Panc1 (cell line): ENCODE results near the gene SRCAP. TPM values are rescaled to one million over a fixed set of nuclear protein-coding genes. Genes with fewer than 3 reads are reported as not detected.

Experiments
- ATAC-seq: fragments of 200-7000 bp; cut with Tn5 transposase; 2 replicates; pipeline ENCODE4 v1.9.1; 2020; ENCODE audit warnings: mild to moderate bottlenecking, moderate library complexity
- BruUV-seq: library from RNA; stranded (reverse); fragments of 400-500 nt; replicated peaks from 2 replicates; lab custom pipeline; 2021; lab: Mats Ljungman, UMichigan
- CTCF ChIA-PET: fragments of 300-600 bp; sonication (Branson Sonifier 250); formaldehyde crosslinking; loops from one replicate; lab custom pipeline; 2022; ENCODE audit warnings: antibody characterized with exemption; lab: Charles Lee
- POLR2A ChIA-PET: fragments of 300-600 bp; sonication (Branson Sonifier 250); formaldehyde crosslinking; loops from one replicate; lab custom pipeline; 2022; ENCODE audit warnings: antibody characterized with exemption; lab: Charles Lee
- DNase-seq: peaks from one replicate; pipeline ENCODE4 v3.0.0-alpha.2; 2010; ENCODE audit warnings: low read depth, low spot score
- H3K27ac ChIP-seq: 2 replicates; pipeline ENCODE4 v1.5.1; 2011; ENCODE audit warnings: mild to moderate bottlenecking, low read length, inconsistent platforms
- H3K27me3 ChIP-seq: fragments of 200-500 bp; sonication (Bioruptor generic); 2 replicates; pipeline ENCODE4 v1.6.0; 2014; ENCODE audit warnings: low read length, inconsistent platforms; ENCODE audit not compliant: control insufficient read depth, insufficient read depth
- H3K36me3 ChIP-seq: fragments of 200-500 bp; sonication (Bioruptor generic); 2 replicates; pipeline ENCODE4 v1.5.1; 2014; ENCODE audit warnings: inconsistent platforms, mild to moderate bottlenecking, low read length, moderate library complexity; ENCODE audit not compliant: control insufficient read depth, insufficient read depth
- H3K4me1 ChIP-seq: 2 replicates; pipeline ENCODE4 v1.5.1; 2011; ENCODE audit warnings: inconsistent platforms, mild to moderate bottlenecking, low read length, moderate library complexity; ENCODE audit not compliant: control insufficient read depth, insufficient read depth
- H3K4me3 ChIP-seq, 2 experiments: 2 replicates each; pipeline ENCODE4 v1.5.1; 2011 to 2012; ENCODE audit warnings: low read depth in 2 of 2, low read length in 2 of 2, mild to moderate bottlenecking in 2 of 2, inconsistent platforms in 1 of 2, moderate library complexity in 1 of 2
- H3K9me3 ChIP-seq: fragments of 200-500 bp; sonication (Bioruptor generic); 2 replicates; pipeline ENCODE4 v1.5.1; 2014; ENCODE audit warnings: low read depth, mild to moderate bottlenecking, inconsistent platforms, low read length, moderate library complexity; ENCODE audit not compliant: control insufficient read depth, insufficient read depth
- POLR2AphosphoS5 ChIP-seq: IDR thresholded peaks from 2 replicates; pipeline ENCODE4 v1.6.1; 2012; ENCODE audit warnings: mild to moderate bottlenecking, low read depth, low read length, moderate library complexity
- REST ChIP-seq, 2 experiments: IDR thresholded peaks; 2 replicates each; pipeline ENCODE4 v1.6.1; 2011 to 2012; ENCODE audit warnings: low read depth in 2 of 2, control low read depth in 1 of 2, low read length in 1 of 2, mild to moderate bottlenecking in 1 of 2, moderate library complexity in 1 of 2; ENCODE audit not compliant: insufficient read depth in 1 of 2
- SIN3A ChIP-seq: IDR thresholded peaks from 2 replicates; pipeline ENCODE4 v1.6.1; 2012; ENCODE audit warnings: low read depth, mild to moderate bottlenecking, low read length, moderate library complexity, borderline replicate concordance; ENCODE audit not compliant: insufficient read depth
- TCF7L2 ChIP-seq: IDR thresholded peaks from 2 replicates; pipeline ENCODE4 v1.6.1; 2011; ENCODE audit warnings: mild to moderate bottlenecking, low read depth, low read length, inconsistent platforms
- in situ Hi-C: cut with HindIII; loops from 2 replicates; pipeline ENCODE4 v1.10.0; 2016; ENCODE audit warnings: low sequenced_read_pairs, low pct_unique_long_range_greater_than_20kb
- intact Hi-C: fragments of 100-400 bp; cut with micrococcal nuclease; formaldehyde crosslinking; loops from one replicate; pipeline ENCODE4 v1.10.0; 2022; ENCODE audit not compliant: unreplicated experiment
- total RNA-seq: library from RNA; stranded (reverse); gene quantifications from one replicate; pipeline ENCODE4 v1.2.1, GENCODE V29; 2021; ENCODE audit not compliant: unreplicated experiment
- TF ChIP-seq, protein P1 (sequence below): fragments of 450-650 bp; IDR thresholded peaks from 2 replicates; pipeline ENCODE4 v1.5.1; 2017; ENCODE audit warnings: mild to moderate bottlenecking

SRCAP gene
- total RNA-seq, 1 experiment from 2014 or later, result 73.6 TPM

- DNase-seq (no peak), ATAC-seq (peak; percentile 0; the same call in 1 of the 2 replicates)
- Histone ChIP-seq H3K36me3 (peaks cover 20% of the 10 kb centered on the region), H3K4me1 (peaks cover 29% of the 10 kb centered on the region), H3K9me3 (no peaks in the 10 kb centered on the region), H3K4me3 (peak overlapping the region; percentile 51 to 77), H3K27me3 (no peaks in the 10 kb centered on the region), H3K27ac (peak overlapping the region; percentile 95)
- ChIA-PET CTCF (no interaction called here), POLR2A (interaction anchor here (0.5 to 0.7 kb wide), 2 partner anchors 42 to 388 kb away, joined by 3 to 14 read pairs; partner anchors contain the start of gene SRCAP)
- TSS peak; percentile 82 for BruUV-seq
- intact Hi-C loops (no loop called here), in situ Hi-C loops (no loop called here)
- no peak for TF ChIP-seq SIN3A
- TF ChIP-seq, protein P1, sequence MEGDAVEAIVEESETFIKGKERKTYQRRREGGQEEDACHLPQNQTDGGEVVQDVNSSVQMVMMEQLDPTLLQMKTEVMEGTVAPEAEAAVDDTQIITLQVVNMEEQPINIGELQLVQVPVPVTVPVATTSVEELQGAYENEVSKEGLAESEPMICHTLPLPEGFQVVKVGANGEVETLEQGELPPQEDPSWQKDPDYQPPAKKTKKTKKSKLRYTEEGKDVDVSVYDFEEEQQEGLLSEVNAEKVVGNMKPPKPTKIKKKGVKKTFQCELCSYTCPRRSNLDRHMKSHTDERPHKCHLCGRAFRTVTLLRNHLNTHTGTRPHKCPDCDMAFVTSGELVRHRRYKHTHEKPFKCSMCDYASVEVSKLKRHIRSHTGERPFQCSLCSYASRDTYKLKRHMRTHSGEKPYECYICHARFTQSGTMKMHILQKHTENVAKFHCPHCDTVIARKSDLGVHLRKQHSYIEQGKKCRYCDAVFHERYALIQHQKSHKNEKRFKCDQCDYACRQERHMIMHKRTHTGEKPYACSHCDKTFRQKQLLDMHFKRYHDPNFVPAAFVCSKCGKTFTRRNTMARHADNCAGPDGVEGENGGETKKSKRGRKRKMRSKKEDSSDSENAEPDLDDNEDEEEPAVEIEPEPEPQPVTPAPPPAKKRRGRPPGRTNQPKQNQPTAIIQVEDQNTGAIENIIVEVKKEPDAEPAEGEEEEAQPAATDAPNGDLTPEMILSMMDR, result no peak
- TF ChIP-seq TCF7L2, result no peak
- no peak; the same call in 1 of the 2 replicates for TF ChIP-seq POLR2AphosphoS5
Measured at GRCh38 chr16:30656974-30657865, 41.8 kb upstream of the SRCAP start.

DNA sequence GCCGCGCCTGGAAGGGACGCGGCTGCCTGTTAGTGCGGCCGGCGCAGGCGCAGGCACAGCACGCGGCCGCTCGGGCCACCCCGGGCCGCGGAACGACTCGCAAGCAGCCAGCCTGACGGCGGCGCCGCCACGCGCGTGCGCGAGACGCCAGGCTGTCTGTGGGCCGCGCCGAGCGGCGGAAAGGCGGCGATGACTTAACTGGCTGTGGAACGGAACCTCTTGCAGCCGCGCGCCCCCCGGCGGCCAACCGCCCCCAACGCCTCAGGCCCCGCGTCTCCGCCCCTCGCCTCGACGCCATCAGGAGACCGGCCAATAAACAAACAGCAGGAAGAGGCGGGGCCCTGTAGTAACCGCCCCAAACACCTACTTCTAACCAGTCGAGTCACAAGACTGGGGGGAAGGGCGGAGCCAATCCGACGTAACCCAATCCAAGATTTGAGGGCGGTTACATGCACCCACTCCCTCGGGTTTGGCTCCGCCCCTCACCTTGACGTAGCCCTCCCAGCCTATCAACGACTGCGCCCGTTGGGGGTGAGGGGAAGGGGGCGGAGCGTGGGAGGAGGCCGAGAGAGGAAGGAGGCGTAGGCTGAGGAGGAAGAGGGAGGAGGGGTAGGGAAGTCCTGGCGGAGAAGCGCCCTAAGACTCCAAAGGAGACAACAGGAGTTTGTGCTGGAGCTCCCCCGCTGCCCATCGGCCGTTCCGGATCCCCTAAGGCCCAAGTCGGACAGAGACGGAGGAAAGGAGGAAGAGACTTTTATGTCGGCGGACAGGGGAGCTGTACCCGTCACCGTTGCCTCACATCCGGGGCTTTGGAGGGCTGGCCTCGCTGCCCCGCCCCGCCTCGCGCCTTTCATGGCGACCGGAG is 40.9 kb upstream of the SRCAP start, which contains the start of gene FBRS:
Gene FBRS, plus strand, starts transcription at position 566 of the 865 bp plus-strand sequence. CDS start 1,088 bp downstream, outside the sequence.
- intact Hi-C loops, result no loop called here

More for the DNA sequence above, 40.9 kb upstream of the SRCAP start, which contains the start of gene FBRS:
- no peaks in the 10 kb centered on the region for H3K27me3 ChIP-seq
- ChIA-PET CTCF (interaction anchor here (0.6 kb wide), 1 partner anchor 7 kb away, joined by 4 read pairs; the partner anchor contains the start of gene PRR14), POLR2A (interaction anchor here (0.5 to 1.1 kb wide), 3 partner anchors 39 to 387 kb away, joined by 5 to 14 read pairs (median 5); no protein-coding TSS in a partner anchor)
- in situ Hi-C loops, result no loop called here
- DNase-seq (peak; percentile 99), ATAC-seq (peak; percentile 89)
- BruUV-seq, result no TSS peak
- peak within 1 kb of the TSS; percentile 89 to 90 for H3K4me3 ChIP-seq
- peak; percentile 65 for TF ChIP-seq POLR2AphosphoS5
- 0 out of 4 replicates have a peak, but pooled peaks of 1 of the 2 experiments have one; percentile 30 for TF ChIP-seq REST (IDR thresholded peaks at IDR 0.05; ENCODE audit: insufficient read depth in 1 of 2, low read depth in 2 of 2, low read length in 1 of 2)
- TF ChIP-seq, protein P1, result peak; percentile 97
- no peak for TF ChIP-seq TCF7L2
- 0 out of 2 replicates have a peak, but pooled peaks have one; percentile 34 for TF ChIP-seq SIN3A
- H3K27ac ChIP-seq, result peak within 1 kb of the TSS; percentile 98
- H3K36me3 ChIP-seq, result peaks cover 23% of the 10 kb centered on the region
- H3K9me3 ChIP-seq, result no peaks in the 10 kb centered on the region
- peaks cover 26% of the 10 kb centered on the region for H3K4me1 ChIP-seq
